ENCODE results near the gene ABCD4.

- TF ChIP-seq POLR2AphosphoS5 (IDR thresholded peaks at IDR 0.05; ENCODE audit: low read depth) (no peak), CTCF (IDR thresholded peaks at IDR 0.05; ENCODE audit: insufficient read depth, low read length) (no peak), GABPA (IDR thresholded peaks at IDR 0.05; ENCODE audit: low read depth) (no peak)
Measured at GRCh38 chr14:74349757-74350156, 47.0 kb upstream of the ABCD4 start.

Data from HL-60 (cell line).